Fibroblast of skin of right biceps (primary cell): ENCODE results near the gene RUNX2.

ENCODE experiments used
- DNase-seq: peaks from one replicate; pipeline ENCODE4 v3.0.0-alpha.2; 2013

The RUNX2 gene

DNA sequence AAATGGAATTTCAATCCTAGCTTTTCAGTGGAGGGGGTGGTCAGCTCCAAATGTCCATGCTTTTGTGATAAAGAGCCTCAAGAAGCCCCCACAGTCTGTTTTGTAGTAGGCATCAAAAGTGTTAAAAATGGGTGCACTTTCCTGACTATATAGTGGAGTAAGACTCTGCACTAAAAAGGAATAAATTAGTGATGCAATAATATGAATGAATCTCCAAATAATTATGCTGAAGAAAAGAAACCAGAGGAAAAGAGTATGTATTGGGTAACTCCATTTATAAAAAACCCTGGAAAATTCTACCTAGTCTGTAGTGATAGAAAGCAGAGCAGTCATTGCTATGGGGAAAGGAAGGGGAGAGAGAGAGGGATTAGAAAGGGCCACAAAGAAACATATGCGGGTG lies 360.1 kb downstream of the RUNX2 start:
- no peak for DNase-seq

DNA sequence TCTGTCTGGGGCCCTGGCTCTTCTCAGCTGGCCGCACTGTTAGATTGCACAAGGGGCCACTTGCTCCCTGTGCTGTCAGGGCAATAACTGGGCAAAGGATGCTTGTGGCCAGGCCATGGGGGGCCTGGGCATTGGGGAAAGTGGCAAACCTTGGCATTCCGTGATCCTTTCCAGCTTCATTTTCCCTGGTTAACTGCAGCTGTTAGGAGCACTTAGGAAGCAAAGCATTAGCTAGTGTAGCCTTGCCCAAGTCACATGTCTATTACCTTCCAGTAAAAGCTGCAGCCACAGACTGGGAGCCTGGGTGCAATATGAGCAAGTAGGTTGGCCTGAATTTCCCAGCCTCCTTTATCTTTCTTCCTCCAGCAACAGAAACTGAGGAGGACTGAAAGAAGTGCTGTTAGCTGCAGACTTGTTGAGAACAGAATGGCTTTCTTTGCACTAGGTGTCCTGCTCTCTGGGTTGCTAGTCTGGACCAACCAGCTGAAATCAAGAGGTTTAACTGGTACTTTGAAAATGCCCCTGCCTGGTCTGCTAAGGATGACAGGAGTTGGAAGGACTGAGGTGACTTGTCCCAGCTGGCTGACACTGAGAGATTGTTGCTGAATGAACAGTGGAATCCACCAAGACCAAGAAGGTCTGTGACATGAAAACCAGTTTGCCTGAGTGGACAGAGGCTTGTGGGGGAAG lies 361.9 kb downstream of the RUNX2 start:
- no peak for DNase-seq

- DNase-seq, result no peak
Measured at GRCh38 chr6:45690846-45691245, 362.7 kb downstream of the RUNX2 start.

- DNase-seq, result peak; percentile 63
Measured at GRCh38 chr6:45691426-45691825, 363.3 kb downstream of the RUNX2 start.

- DNase-seq, result no peak
Measured at GRCh38 chr6:45692021-45692420, 363.9 kb downstream of the RUNX2 start.

GRCh38 chr6:45696738-45697137 lies 368.6 kb downstream of the RUNX2 start:
- no peak for DNase-seq

- DNase-seq, result peak; percentile 99
Measured at GRCh38 chr6:45697605-45698004, 369.5 kb downstream of the RUNX2 start.

- peak; percentile 77 for DNase-seq
Measured at GRCh38 chr6:45698046-45698445, 369.9 kb downstream of the RUNX2 start.

DNA sequence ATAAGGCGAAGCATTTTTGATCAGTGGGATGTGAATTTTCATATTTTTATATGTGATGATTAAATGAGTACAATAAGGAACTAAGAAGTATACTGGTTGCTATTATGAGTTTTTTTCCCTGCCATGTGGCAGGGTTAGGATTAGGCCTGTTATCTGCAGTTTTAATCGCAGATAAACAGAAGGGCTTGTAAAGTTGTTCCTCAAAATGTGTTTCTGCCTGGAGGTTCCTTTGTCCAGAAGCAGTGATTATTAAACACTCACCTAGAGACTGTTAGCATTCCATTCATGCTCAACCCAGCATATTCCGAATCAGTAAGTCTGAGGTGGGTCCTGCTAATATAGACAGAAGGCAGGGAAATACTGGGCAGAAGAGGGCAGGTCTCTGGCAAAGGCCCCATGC lies 371.5 kb downstream of the RUNX2 start:
- no peak for DNase-seq

GRCh38 chr6:45702849-45703739 lies 375.0 kb downstream of the RUNX2 start:
- peak; percentile 90 for DNase-seq

- DNase-seq, result peak; percentile 74
Measured at GRCh38 chr6:45704056-45704800, 376.1 kb downstream of the RUNX2 start.

- no peak for DNase-seq
Measured at GRCh38 chr6:45705137-45705855, 377.2 kb downstream of the RUNX2 start.

DNA sequence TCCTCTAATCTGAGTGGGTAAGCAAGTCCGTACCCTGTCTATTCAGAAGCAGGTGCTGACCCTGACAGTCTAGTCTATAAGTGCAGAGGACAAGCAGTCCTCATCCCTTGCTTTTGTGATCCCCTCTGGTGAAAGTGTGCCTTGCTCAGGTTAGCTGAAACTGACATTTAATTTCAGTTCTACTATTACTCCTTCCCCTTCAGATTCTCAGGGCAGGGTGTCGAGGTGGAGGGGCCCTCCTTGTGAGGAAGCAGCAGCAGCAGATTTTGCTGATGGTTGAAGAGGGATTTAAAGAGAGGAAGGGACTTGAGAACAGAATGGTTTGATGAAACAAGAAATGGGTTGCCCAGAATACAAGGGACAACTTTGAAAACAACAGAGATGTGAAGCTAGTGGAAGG lies 378.2 kb downstream of the RUNX2 start:
- DNase-seq, result no peak

- no peak for DNase-seq
Measured at GRCh38 chr6:45707176-45707575, 379.0 kb downstream of the RUNX2 start.

DNA sequence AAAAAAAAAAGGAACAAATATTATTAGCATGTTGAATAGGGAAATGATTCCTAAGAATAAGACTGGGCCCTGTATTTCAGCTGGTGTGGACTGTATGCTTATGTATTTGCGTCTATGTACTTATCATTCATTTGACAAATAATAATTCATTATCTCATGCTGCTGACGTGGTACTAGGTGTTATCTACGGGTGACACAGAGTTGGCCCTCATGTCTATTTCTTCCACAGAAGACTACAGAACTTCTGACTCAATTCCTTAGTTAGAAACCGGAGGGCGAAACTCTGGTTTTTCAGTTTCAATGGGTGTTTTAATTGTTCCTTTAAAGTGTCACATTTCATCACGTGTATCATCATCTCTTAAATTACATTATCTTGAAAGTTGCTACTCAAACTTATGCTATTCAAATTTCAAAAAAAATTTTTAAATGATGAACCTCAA lies 381.7 kb downstream of the RUNX2 start:
- DNase-seq, result no peak

DNA sequence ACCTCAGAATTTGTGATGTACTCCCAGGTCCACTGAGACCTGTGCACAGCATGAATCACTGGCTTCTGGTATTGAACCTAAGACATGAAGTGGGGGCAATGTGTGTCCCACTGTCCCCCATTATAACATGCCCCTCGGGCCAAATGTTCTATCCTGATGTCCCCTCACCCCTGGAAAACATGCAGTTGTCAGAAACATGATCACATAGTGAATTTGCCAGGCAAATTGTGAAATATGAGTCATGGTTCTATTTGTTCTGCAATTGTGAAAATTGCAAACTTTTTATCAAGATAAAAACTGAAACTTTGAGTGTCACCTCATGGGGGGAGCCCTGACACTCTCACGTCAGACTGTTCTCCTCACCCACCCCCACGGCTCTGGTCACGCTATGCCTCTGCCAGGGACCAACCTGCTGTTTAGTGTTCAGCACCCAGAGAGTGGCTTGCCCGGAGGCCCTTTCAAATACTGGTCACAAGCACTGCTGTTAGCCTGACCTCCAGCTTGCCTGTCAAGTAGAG lies 382.2 kb downstream of the RUNX2 start:
- peak; percentile 35 for DNase-seq

GRCh38 chr6:45712076-45712475 lies 383.9 kb downstream of the RUNX2 start:
- no peak for DNase-seq

- DNase-seq, result peak; percentile 65
Measured at GRCh38 chr6:45712786-45713185, 384.7 kb downstream of the RUNX2 start.
